ENCODE data around the gene TYK2. TPM values are rescaled to one million over a fixed set of nuclear protein-coding genes. Genes with fewer than 3 reads are reported as not detected.

The TYK2 gene
- total and polyA plus RNA-seq, 9 of the 15 experiments (the other 6 are each of a cell fraction or from before 2014, with no cell fraction given) = 15.0 to 182 (median 85.9) TPM

- TF ChIP-seq PREB (CRISPR knock-in tag; IDR thresholded peaks at IDR 0.05) = no peak
- TF ChIP-seq HES1 (IDR thresholded peaks at IDR 0.05; ENCODE audit: low read depth) = no peak
- no peak for TF ChIP-seq PRMT5 (CRISPR knock-in tag; IDR thresholded peaks at IDR 0.05)
These were observed 42.5 kb upstream of the TYK2 start (continued) for GRCh38 chr19:10422846-10423245.

- Histone ChIP-seq H3K4me3 (peak overlapping the region; percentile 75), H3K4me2 (ENCODE audit: insufficient read depth, low read length) (peak overlapping the region; percentile 84), H3K9me1 (ENCODE audit: control insufficient read depth, insufficient read depth, low read length) (no peaks in the 10 kb centered on the region), H3K9me3 (replicated peaks; ENCODE audit: control insufficient read depth, insufficient read depth, low read depth, low read length) (no peaks in the 10 kb centered on the region), H3K79me2 (ENCODE audit: control insufficient read depth, insufficient read depth, low read length) (peaks cover 87% of the 10 kb centered on the region), H3K9ac (ENCODE audit: insufficient read depth in 1 of 2, low read depth in 2 of 2, low read length in 2 of 2) (peak overlapping the region in 1 of 2 experiments; percentile 93; a peak in 1 of 4 replicates), H3K27ac (ENCODE audit: extremely low read depth, low read depth, low read length) (peak overlapping the region; percentile 30; the same call in 1 of the 3 replicates), H3K27me3 (ENCODE audit: control insufficient read depth in 2 of 2, insufficient read depth in 2 of 2, low read length in 2 of 2) (no peaks in the 10 kb centered on the region), H3K4me1 (replicated peaks in 1 of 2; ENCODE audit: control insufficient read depth in 2 of 2, insufficient read depth in 2 of 2, low read length in 2 of 2) (peaks cover 45 to 77% of the 10 kb centered on the region in 2 experiments; a peak in 4 of 5 replicates), H4K20me1 (replicated peaks; ENCODE audit: control insufficient read depth, insufficient read depth, low read length) (peaks cover 13% of the 10 kb centered on the region), H3K36me3 (ENCODE audit: control insufficient read depth, insufficient read depth, low read length) (no peaks in the 10 kb centered on the region; the same call in 2 of the 3 replicates), H2AFZ (ENCODE audit: low read depth, low read length) (no peak overlapping the region)
- peak; percentile 69 for FAIRE-seq
- ChIA-PET CTCF (ENCODE audit: low intra/inter-chr PET ratio) (no interaction called here), POLR2A (interaction anchor here (0.8 to 1.4 kb wide), 2 partner anchors 8 to 15 kb away, joined by 3 to 10 read pairs; no protein-coding TSS in a partner anchor)
- peak in 3 of 4 experiments; percentile 9 to 43 (median 27) for DNase-seq (ENCODE audit: extremely low read depth in 1 of 4, low spot score in 3 of 4)
- in situ Hi-C loops (cut with MboI) = no loop called here
- intact Hi-C loops (cut with micrococcal nuclease) = loop anchor here (5.0 kb wide), 1 partner anchor 55 kb away; no protein-coding TSS in a partner anchor
- ATAC-seq = no peak
- 7% methylated on average over 4 of the region's 4 CpGs for WGBS (ENCODE audit: insufficient coverage, low coverage, missing lambda C conversion rate)
- no TSS peak for BruUV-seq (replicated peaks)
- 0 out of 4 replicates have a peak, but pooled peaks of 1 of the 2 experiments have one; percentile 57 for TF ChIP-seq TEAD1 (CRISPR knock-in tag; IDR thresholded peaks at IDR 0.05)
- TF ChIP-seq MLX (CRISPR knock-in tag; conservative IDR thresholded peaks at IDR 0.05) = no peak
- no peak for TF ChIP-seq U2AF2 (optimal IDR thresholded peaks at IDR 0.05; ENCODE audit: low read depth, low read length)
- TF ChIP-seq, protein P1, sequence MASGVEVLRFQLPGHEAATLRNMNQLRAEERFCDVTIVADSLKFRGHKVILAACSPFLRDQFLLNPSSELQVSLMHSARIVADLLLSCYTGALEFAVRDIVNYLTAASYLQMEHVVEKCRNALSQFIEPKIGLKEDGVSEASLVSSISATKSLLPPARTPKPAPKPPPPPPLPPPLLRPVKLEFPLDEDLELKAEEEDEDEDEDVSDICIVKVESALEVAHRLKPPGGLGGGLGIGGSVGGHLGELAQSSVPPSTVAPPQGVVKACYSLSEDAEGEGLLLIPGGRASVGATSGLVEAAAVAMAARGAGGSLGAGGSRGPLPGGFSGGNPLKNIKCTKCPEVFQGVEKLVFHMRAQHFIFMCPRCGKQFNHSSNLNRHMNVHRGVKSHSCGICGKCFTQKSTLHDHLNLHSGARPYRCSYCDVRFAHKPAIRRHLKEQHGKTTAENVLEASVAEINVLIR (CRISPR knock-in tag; IDR thresholded peaks at IDR 0.05) = no peak
- no peak for TF ChIP-seq RBM39 (optimal IDR thresholded peaks at IDR 0.05; ENCODE audit: low read depth, low read length)
- no peak for TF ChIP-seq CHD4 (IDR thresholded peaks at IDR 0.05; ENCODE audit: insufficient read depth, insufficient replicate concordance, low read depth, low read length, poor library complexity, severe bottlenecking)
- peak; percentile 87; the same call in 1 of the 2 replicates for TF ChIP-seq PHF21A (IDR thresholded peaks at IDR 0.05; ENCODE audit: borderline replicate concordance, low read depth)
- TF ChIP-seq, protein P2, sequence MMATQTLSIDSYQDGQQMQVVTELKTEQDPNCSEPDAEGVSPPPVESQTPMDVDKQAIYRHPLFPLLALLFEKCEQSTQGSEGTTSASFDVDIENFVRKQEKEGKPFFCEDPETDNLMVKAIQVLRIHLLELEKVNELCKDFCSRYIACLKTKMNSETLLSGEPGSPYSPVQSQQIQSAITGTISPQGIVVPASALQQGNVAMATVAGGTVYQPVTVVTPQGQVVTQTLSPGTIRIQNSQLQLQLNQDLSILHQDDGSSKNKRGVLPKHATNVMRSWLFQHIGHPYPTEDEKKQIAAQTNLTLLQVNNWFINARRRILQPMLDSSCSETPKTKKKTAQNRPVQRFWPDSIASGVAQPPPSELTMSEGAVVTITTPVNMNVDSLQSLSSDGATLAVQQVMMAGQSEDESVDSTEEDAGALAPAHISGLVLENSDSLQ (IDR thresholded peaks at IDR 0.05) = 0 out of 2 replicates have a peak, but pooled peaks have one; percentile 15
- TF ChIP-seq YBX1 (IDR thresholded peaks at IDR 0.05) = no peak
- no peak for TF ChIP-seq ETV1 (tag; conservative IDR thresholded peaks at IDR 0.05; ENCODE audit: low read depth)
These were observed 41.7 kb upstream of the TYK2 start for GRCh38 chr19:10422046-10422461.

All from K562 (cell line).